Measurements from ENCODE around the gene UBE2M.
"Not testable (repeated sequence)": the region's sequence is repeated elsewhere in the genome, so short reads cannot be mapped to it uniquely, and the experiment has no call there.

Gene UBE2M

GRCh38 chr19:58511353-58512208 lies 46.8 kb downstream of the UBE2M start, which contains the start of gene SLC27A5:
SLC27A5 (minus strand) TSS chr19:58511992; CDS start chr19:58511955, 37 bp downstream.
- DNase-seq: no peak

GRCh38 chr19:58510084-58510862 lies 48.1 kb downstream of the UBE2M start:
- DNase-seq: no peak

GRCh38 chr19:58509731-58510083 lies 48.7 kb downstream of the UBE2M start:
- DNase-seq: no peak

DNA sequence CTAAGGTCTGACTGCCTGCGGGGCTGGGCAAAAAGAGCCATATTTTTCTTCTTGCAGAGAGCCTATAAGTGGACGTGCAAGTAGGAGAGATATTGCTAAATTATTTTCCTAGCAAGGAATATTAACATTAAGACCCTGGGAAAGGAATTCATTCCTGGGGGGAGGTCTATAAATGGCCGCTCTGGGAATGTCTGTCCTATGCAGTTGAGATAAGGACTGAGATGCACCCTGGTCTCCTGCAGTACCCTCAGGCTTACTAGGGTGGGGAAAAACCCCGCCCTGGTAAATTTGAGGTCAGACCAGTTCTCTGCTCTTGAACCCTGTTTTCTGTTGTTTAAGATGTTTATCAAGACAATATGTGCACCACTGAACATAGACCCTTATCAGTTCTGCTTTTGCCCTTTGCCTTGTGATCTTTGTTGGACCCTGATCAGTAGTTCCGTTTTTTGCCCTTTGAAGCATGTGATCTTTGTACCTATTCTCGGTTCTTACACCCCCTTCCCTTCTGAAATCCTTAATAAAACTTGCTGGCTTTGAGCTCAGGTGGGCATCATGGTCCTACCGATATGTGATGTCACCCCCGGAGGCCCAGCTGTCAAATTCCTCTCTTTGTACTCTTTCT lies 50.7 kb downstream of the UBE2M start:
- DNase-seq: not testable (repeated sequence)
